Hematopoietic multipotent progenitor cell treated with erythropoietin and hydrocortisone succinate and interleukin-3 and kit ligand, for 6 days (in vitro differentiated cells): ENCODE data around the gene FARSA.
A peak's percentile ranks its signal among the peaks of the same experiment; 100 is the strongest.
"Not testable (repeated sequence)": the region's sequence is repeated elsewhere in the genome, so short reads cannot be mapped to it uniquely, and the experiment has no call there.

Experiments used
- DNase-seq: peaks from one replicate; pipeline ENCODE4 v3.0.0-alpha.2; 2015

Gene FARSA

GRCh38 chr19:12937093-12937926 lies 3.8 kb upstream of the FARSA start:
- peak; percentile 94 for DNase-seq

GRCh38 chr19:12936582-12936981 lies 3.1 kb upstream of the FARSA start:
- no peak for DNase-seq

- no peak for DNase-seq
These were observed 1.6 kb upstream of the FARSA start for GRCh38 chr19:12935071-12935470.

GRCh38 chr19:12932392-12933286 lies 872 bp downstream of the FARSA start:
- peak; percentile 46 for DNase-seq

GRCh38 chr19:12930002-12930645 lies 3.4 kb downstream of the FARSA start:
- DNase-seq, result peak; percentile 49

- DNase-seq, result no peak
These were observed 8.7 kb downstream of the FARSA start for GRCh38 chr19:12924621-12925310.

- DNase-seq, result no peak
These were observed 10.6 kb downstream of the FARSA start for GRCh38 chr19:12922959-12923358.

GRCh38 chr19:12921047-12921446 lies 12.5 kb downstream of the FARSA start:
- DNase-seq, result no peak

- DNase-seq, result no peak
These were observed 15.3 kb downstream of the FARSA start for GRCh38 chr19:12918253-12918652.

- DNase-seq, result not testable (repeated sequence)
These were observed 17.7 kb downstream of the FARSA start for GRCh38 chr19:12915860-12916259.

GRCh38 chr19:12913851-12914690 lies 19.4 kb downstream of the FARSA start:
- DNase-seq, result peak; percentile 86

GRCh38 chr19:12913011-12913561 lies 20.4 kb downstream of the FARSA start:
- DNase-seq, result peak; percentile 71

- no peak for DNase-seq
These were observed 20.9 kb downstream of the FARSA start for GRCh38 chr19:12912571-12912970.

- DNase-seq, result no peak
These were observed 26.3 kb downstream of the FARSA start for GRCh38 chr19:12907166-12907565.

- DNase-seq, result no peak
These were observed 33.5 kb downstream of the FARSA start for GRCh38 chr19:12899891-12900518.

GRCh38 chr19:12896460-12896859 lies 37.1 kb downstream of the FARSA start:
- DNase-seq, result no peak

- no peak for DNase-seq
These were observed 39.9 kb downstream of the FARSA start for GRCh38 chr19:12893582-12893981.

GRCh38 chr19:12891553-12892021 lies 41.9 kb downstream of the FARSA start:
- no peak for DNase-seq

- peak; percentile 100 for DNase-seq
These were observed 42.5 kb downstream of the FARSA start, which contains the start of gene GCDH for GRCh38 chr19:12890787-12891552. Gene GCDH (plus strand): TSS chr19:12891160. CDS start chr19:12891305, 145 bp downstream.

GRCh38 chr19:12890299-12890786 lies 43.2 kb downstream of the FARSA start:
- DNase-seq, result not testable (repeated sequence)
